Osteocyte (in vitro differentiated cells): ENCODE measurements around the gene CD6. TPM values are rescaled to one million over a fixed set of nuclear protein-coding genes. Genes with fewer than 3 reads are reported as not detected.

Experiments
- DNase-seq: peaks from one replicate; pipeline ENCODE4 v3.0.0; 2021; ENCODE audit warnings: mixed read lengths; ENCODE audit not compliant: unreplicated experiment; ENCODE audit errors: extremely low spot score
- H3K27ac Mint-ChIP-seq: one replicate; pipeline ENCODE4 v1.8.0; 2021; ENCODE audit warnings: mild to moderate bottlenecking, mixed read lengths; ENCODE audit not compliant: unreplicated experiment
- H3K27me3 Mint-ChIP-seq: one replicate; pipeline ENCODE4 v1.8.0; 2021; ENCODE audit warnings: mixed read lengths; ENCODE audit not compliant: unreplicated experiment
- H3K36me3 Mint-ChIP-seq: one replicate; pipeline ENCODE4 v1.8.0; 2021; ENCODE audit warnings: mixed read lengths; ENCODE audit not compliant: unreplicated experiment
- H3K4me1 Mint-ChIP-seq: one replicate; pipeline ENCODE4 v1.8.0; 2021; ENCODE audit warnings: mixed read lengths; ENCODE audit not compliant: unreplicated experiment
- H3K4me3 Mint-ChIP-seq: one replicate; pipeline ENCODE4 v1.8.0; 2021; ENCODE audit warnings: mild to moderate bottlenecking, moderate library complexity, mixed read lengths; ENCODE audit not compliant: unreplicated experiment
- H3K9me3 Mint-ChIP-seq: one replicate; pipeline ENCODE4 v1.8.0; 2021; ENCODE audit warnings: mixed read lengths; ENCODE audit not compliant: unreplicated experiment
- total RNA-seq: library from RNA; stranded (reverse); gene quantifications from 2 replicates; pipeline ENCODE4 v1.2.1, GENCODE V29; 2021
- TF ChIP-seq, protein P1 (sequence below): fragments of 200-600 bp; sonication (generic); IDR thresholded peaks from 2 replicates; pipeline ENCODE4 v1.5.0; 2021; ENCODE audit warnings: antibody characterized with exemption, mild to moderate bottlenecking, moderate library complexity

Gene CD6
- total RNA-seq, 1 donor from 2014 or later = not detected

DNA sequence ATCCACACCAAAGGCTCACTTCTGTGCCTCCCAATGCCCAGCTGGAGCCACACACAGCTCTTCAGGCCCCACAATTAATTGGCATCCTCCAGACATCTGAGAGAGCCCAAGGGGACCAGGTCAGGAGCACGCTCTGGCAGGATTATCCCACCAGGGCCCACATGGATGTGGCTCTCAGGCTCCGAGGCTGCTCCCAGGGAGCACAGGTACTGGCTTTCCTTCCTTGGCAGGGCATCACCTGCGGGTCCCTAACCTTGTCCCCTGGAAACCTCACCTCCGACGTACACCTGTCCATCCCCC is 54.3 kb downstream of the CD6 start:
- H3K27ac Mint-ChIP-seq = no peak overlapping the region
- H3K4me1 Mint-ChIP-seq = peaks cover 7% of the 10 kb centered on the region
- TF ChIP-seq, protein P1, sequence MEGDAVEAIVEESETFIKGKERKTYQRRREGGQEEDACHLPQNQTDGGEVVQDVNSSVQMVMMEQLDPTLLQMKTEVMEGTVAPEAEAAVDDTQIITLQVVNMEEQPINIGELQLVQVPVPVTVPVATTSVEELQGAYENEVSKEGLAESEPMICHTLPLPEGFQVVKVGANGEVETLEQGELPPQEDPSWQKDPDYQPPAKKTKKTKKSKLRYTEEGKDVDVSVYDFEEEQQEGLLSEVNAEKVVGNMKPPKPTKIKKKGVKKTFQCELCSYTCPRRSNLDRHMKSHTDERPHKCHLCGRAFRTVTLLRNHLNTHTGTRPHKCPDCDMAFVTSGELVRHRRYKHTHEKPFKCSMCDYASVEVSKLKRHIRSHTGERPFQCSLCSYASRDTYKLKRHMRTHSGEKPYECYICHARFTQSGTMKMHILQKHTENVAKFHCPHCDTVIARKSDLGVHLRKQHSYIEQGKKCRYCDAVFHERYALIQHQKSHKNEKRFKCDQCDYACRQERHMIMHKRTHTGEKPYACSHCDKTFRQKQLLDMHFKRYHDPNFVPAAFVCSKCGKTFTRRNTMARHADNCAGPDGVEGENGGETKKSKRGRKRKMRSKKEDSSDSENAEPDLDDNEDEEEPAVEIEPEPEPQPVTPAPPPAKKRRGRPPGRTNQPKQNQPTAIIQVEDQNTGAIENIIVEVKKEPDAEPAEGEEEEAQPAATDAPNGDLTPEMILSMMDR = no peak
- H3K27me3 Mint-ChIP-seq = peaks cover 40% of the 10 kb centered on the region
- no peak for DNase-seq
- no peaks in the 10 kb centered on the region for H3K9me3 Mint-ChIP-seq
- no peaks in the 10 kb centered on the region for H3K36me3 Mint-ChIP-seq
- no peak overlapping the region for H3K4me3 Mint-ChIP-seq

DNA sequence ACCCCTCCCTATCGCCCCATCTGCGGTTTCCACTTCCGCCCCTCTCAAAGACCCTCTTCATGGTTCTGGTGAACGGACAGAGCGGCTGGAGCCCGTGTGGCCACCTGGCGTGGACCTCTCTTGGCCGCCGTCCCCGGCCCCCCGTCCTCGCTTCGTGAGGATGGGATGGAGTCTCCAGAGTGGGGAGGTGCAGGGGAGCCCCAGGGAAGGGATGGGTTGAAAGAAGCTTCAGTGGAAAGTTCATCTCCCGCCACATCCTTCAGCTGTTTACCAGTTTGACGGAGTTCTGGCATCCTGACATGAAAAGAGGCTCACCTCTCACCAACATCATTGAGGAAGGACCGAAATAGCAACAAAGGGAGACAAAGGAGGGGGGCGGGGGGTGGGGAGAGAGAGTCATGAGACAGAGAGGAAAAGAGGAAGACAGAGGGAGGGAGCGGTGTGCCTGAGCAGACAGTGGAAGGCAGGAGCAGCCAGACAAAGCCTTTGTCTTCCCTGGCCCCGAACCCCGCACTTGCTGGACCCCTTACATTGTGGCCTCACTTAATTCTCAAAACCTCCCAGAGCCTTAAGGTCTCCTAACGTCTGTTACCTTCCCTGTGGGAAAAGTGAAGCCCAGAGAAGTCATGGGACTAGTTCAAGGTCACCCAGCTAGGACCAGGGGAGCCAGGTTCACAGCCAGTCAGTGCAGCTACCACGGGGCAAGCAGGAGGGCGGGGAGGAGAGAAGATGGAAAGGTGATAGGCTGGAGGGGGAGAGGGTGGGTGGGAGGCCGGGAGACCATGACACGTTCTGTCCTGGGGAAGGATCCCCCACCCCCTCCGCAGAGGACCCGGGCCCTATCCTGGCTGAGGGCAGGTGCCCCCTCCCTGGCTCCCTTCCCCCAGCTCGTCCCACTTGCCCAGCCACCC is 54.9 kb downstream of the CD6 start:
- Mint-ChIP-seq H3K27ac (no peak overlapping the region), H3K36me3 (no peaks in the 10 kb centered on the region), H3K27me3 (peaks cover 42% of the 10 kb centered on the region), H3K4me1 (peaks cover 7% of the 10 kb centered on the region), H3K4me3 (no peak overlapping the region), H3K9me3 (no peaks in the 10 kb centered on the region)
- TF ChIP-seq, protein P1 = no peak
- no peak for DNase-seq

DNA sequence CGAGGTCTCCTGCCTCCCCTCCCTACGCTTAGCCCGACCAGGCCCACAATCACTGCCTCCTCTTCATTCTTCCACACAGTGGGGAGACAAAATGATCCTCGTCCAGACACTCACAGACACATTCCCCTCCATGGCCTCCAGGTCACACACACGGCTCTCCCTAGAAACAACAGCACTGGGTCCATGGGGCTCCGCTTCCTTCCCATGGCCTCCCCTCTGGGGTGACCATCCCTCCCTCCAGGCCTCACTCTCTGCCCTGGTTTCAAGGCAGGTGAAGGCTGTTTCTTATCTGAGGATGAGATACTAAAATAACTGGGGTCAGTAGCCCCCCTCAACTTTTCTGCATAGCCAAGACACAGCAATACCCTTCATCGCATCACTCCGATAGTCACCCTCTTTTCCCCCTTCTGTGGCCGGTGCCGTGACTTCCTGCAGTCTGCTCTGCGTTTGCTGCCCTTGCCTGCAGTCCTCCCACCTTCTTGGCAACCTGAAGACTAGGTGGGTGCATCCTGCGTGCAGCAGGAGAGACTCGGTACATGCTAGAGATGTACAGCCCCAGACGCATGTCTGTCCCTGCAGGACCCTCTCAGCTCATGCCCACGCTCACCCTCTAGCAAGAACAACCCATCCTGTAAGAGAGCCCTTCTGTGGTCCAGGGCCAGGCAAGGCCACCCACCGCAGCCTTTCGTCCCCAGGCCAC is 55.8 kb downstream of the CD6 start:
- DNase-seq = no peak
- Mint-ChIP-seq H3K9me3 (no peaks in the 10 kb centered on the region), H3K27me3 (peaks cover 42% of the 10 kb centered on the region), H3K27ac (no peak overlapping the region), H3K36me3 (no peaks in the 10 kb centered on the region), H3K4me3 (no peak overlapping the region), H3K4me1 (peaks cover 7% of the 10 kb centered on the region)
- TF ChIP-seq, protein P1 = no peak

DNA sequence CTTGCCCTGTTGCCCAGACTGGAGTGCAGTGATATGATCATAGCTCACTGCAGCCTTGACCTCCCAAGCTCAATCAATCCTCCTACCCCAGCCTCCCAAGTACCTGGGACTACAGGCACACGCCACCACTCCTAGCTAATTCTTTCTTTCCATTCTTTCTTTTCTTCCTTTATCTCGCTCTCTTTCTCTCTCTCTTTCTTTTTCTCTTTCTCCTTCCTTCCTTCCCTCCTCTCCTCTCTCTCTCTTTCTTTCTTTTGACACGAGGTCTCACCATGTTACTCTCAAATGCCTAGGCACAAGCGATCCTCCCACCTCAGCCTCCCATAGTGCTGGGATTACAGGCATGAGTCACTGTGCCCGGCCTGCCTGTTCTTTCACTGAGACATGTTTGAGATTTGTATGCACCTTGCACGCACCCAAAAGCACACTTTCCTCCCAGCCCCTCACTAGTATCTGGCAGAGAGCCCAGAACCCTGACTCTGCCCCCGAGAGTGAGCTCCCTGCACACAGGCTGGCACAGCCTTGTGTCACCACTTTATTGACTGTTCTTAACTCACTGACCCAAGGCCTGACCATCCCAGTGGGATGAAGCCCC is 56.8 kb downstream of the CD6 start:
- Mint-ChIP-seq H3K9me3 (no peaks in the 10 kb centered on the region), H3K4me1 (peaks cover 5% of the 10 kb centered on the region), H3K27me3 (peaks cover 33% of the 10 kb centered on the region), H3K36me3 (no peaks in the 10 kb centered on the region), H3K27ac (no peak overlapping the region), H3K4me3 (no peak overlapping the region)
- TF ChIP-seq, protein P1 = no peak
- DNase-seq = no peak

DNA sequence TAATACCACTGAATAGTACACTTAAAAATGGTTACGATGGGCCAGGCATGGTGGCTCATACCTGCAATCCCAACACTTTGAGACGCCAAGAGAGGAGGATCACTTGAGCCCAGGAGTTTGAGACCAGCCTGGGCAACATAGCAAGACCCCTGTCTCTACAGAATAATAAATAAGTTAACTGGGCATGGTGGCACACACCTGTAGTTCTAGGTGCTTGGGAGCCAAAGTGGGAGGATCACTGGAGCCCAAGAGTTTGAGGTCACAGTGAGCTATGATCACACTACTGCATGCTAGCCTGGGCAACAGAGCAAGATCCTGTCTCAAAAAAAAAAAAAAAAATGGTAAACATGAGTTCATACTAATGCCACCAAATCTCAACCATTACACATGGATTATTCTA is 61.3 kb downstream of the CD6 start:
- TF ChIP-seq, protein P1 = no peak
- Mint-ChIP-seq H3K27me3 (peaks cover 12% of the 10 kb centered on the region), H3K9me3 (no peaks in the 10 kb centered on the region), H3K27ac (no peak overlapping the region), H3K4me1 (peaks cover 13% of the 10 kb centered on the region), H3K4me3 (no peak overlapping the region), H3K36me3 (no peaks in the 10 kb centered on the region)
- DNase-seq = no peak
